Brain microvascular endothelial cell (primary cell): Measurements from ENCODE around the gene DNAH12.

Experiments used
- DNase-seq: peaks from one replicate; pipeline ENCODE4 v3.0.0-alpha.2; 2020
- H3K27ac ChIP-seq: fragments of 250-450 bp; sonication (Bioruptor Pico); 2 replicates; pipeline ENCODE4 v1.5.1; 2020; ENCODE audit warnings: mild to moderate bottlenecking, moderate library complexity
- H3K27me3 ChIP-seq: fragments of 250-450 bp; sonication (Bioruptor Pico); replicated peaks from 2 replicates; pipeline ENCODE4 v1.5.1; 2020; ENCODE audit warnings: mild to moderate bottlenecking
- H3K36me3 ChIP-seq: fragments of 250-450 bp; sonication (Bioruptor Pico); replicated peaks from 2 replicates; pipeline ENCODE4 v1.5.1; 2020; ENCODE audit warnings: mild to moderate bottlenecking
- H3K4me3 ChIP-seq: 2 replicates; pipeline ENCODE4 v1.5.1; 2011; ENCODE audit warnings: low read depth, mild to moderate bottlenecking, control low read depth, low read length, moderate library complexity
- in situ Hi-C: cut with HindIII; loops from 2 replicates; pipeline ENCODE4 v1.10.0; 2017; ENCODE audit warnings: low sequenced_read_pairs, low pct_ligation_motif_present
- TF ChIP-seq, protein P1 (sequence below): IDR thresholded peaks from 2 replicates; pipeline ENCODE4 v1.5.1; 2011; ENCODE audit warnings: low read depth, mild to moderate bottlenecking, moderate library complexity, low read length, control low read depth, inconsistent platforms; ENCODE audit errors: missing control alignments

Gene DNAH12

DNA sequence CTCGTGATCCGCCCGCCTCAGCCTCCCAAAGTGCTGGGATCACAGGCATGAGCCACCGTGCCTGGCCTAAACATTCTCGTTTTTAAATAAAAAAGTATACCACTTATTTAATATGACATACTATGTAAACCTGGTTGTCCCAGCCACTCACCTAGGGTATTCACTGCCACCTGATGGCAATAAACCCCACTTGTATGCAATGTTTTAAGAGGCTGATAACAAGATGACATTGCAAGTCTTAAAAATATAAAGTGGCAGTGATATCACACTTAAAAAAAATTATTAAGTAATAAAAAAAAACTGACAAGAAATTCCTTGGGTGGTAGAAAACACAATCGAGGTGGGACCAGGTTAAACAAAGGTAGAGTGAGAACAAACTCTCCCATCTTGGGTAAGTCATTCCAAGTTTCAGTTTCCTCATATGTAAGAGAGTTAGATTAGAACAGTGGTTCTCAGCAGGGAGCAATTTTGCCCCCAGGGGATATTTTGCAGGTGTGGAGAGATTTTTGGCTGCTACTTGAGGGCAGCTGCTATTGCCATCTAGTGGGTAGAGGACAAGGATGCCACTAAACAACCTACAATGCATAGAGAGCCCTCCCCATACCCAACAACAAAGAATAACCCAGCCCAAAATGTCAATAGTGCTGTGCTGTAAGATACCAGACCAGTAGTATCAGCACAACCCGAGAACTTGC, 38.5 kb upstream of the DNAH12 start:
- TF ChIP-seq, protein P1, sequence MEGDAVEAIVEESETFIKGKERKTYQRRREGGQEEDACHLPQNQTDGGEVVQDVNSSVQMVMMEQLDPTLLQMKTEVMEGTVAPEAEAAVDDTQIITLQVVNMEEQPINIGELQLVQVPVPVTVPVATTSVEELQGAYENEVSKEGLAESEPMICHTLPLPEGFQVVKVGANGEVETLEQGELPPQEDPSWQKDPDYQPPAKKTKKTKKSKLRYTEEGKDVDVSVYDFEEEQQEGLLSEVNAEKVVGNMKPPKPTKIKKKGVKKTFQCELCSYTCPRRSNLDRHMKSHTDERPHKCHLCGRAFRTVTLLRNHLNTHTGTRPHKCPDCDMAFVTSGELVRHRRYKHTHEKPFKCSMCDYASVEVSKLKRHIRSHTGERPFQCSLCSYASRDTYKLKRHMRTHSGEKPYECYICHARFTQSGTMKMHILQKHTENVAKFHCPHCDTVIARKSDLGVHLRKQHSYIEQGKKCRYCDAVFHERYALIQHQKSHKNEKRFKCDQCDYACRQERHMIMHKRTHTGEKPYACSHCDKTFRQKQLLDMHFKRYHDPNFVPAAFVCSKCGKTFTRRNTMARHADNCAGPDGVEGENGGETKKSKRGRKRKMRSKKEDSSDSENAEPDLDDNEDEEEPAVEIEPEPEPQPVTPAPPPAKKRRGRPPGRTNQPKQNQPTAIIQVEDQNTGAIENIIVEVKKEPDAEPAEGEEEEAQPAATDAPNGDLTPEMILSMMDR: peak; percentile 35
- Histone ChIP-seq H3K4me3 (no peak overlapping the region), H3K36me3 (peaks cover 69% of the 10 kb centered on the region), H3K27me3 (no peaks in the 10 kb centered on the region), H3K27ac (no peak overlapping the region)
- no peak for DNase-seq
- in situ Hi-C loops: no loop called here

DNA sequence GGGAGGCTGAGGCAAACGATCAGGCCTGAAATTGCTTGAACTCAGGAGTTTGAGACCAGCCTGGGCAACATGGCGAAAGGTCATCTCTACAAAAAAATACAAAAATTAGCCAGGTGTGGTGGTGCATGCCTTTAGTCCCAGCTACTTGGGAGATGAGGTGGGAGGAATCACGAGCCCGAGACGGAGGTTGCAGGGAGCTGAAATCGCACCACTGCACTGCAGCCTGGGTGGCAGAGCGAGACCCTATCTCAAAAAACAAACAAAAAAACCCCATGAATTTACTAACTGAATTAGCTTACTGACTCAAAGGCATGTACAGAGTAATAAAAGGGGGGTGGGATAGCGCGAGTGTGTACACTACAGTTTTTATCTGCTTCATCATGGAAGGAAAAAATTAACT, 33.7 kb upstream of the DNAH12 start:
- H3K27ac ChIP-seq: no peak overlapping the region
- no peak overlapping the region for H3K4me3 ChIP-seq
- TF ChIP-seq, protein P1: no peak
- DNase-seq: no peak
- no peaks in the 10 kb centered on the region for H3K27me3 ChIP-seq
- in situ Hi-C loops: no loop called here
- H3K36me3 ChIP-seq: peaks cover 91% of the 10 kb centered on the region

DNA sequence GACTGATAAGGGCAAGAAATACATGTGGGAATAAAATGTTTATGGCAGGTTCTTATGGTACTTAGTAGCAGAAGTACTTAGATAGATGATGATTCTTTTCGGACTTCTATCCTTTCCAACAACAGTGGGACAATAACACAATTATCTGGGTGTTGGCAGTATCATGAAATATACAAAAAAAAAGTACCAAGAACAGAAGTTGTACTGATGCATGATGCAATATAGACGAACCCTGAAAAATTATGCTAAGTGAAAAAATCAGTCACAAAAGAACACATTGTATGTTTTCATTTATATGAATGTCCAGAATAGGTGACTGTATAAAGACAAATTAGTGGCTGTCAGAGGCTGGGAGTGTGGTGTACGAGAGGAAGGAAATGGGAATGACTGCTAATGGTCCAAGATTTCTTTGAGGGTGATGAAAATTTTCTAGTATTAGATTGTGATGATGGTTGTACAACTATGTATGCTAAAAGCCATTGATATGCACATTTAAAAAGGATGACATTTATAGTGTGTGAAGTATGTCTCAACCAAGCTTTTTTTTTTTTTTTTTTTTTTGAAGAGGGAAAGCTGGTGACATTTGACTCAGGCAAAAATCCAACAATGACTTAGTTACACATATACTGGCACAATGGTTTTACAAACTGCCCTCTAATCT, 32.0 kb upstream of the DNAH12 start:
- peaks cover 92% of the 10 kb centered on the region for H3K36me3 ChIP-seq
- in situ Hi-C loops: no loop called here
- TF ChIP-seq, protein P1: no peak
- no peak overlapping the region for H3K27ac ChIP-seq
- no peaks in the 10 kb centered on the region for H3K27me3 ChIP-seq
- DNase-seq: no peak
- no peak overlapping the region for H3K4me3 ChIP-seq

DNA sequence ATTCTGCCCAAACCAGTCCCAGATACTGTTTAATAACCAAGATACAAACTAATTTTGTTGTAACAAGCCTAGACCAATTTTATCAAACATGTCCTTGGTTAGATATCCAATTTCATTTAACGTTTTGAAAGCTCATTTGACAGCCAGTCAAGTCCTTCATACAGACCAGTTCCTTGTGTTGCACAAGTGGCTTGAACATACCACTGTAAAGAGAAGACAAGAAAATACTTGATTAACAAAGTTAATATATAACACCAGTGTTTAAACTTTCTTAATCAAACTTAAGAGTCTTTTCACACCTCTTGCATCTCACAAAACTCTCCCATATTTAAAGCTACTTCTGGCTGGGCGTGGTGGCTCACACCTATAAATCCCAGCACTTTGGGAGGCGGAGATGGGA, 28.0 kb upstream of the DNAH12 start:
- TF ChIP-seq, protein P1: no peak
- Histone ChIP-seq H3K27me3 (no peaks in the 10 kb centered on the region), H3K4me3 (no peak overlapping the region), H3K36me3 (peaks cover 82% of the 10 kb centered on the region), H3K27ac (no peak overlapping the region)
- DNase-seq: no peak
- in situ Hi-C loops: no loop called here

DNA sequence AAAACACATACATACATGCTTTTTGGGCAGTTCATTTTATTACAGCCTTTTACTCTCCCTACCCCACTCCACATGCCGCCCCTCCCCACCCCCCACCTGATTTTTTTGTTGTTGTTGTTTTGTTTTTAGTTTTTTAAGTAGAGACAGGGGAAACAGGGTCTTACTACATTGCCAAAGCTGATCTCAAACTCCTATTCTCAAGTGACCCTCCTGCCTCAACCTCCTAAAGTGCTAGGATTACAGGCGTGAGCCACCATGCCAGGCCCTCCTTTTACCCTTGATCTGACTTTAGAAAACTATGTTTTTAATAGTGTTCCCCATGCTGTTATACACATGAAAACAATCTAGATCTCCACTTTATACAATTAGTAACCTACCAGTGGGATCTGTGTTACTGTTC, 26.7 kb upstream of the DNAH12 start:
- Histone ChIP-seq H3K36me3 (peaks cover 82% of the 10 kb centered on the region), H3K4me3 (no peak overlapping the region), H3K27ac (no peak overlapping the region), H3K27me3 (no peaks in the 10 kb centered on the region)
- in situ Hi-C loops: no loop called here
- TF ChIP-seq, protein P1: no peak
- DNase-seq: no peak
